Parathyroid adenoma (tissue), 2 donors: ENCODE measurements around the gene KCNIP2.

Experiments
- H2AFZ ChIP-seq: fragments of 300-600 bp; sonication (generic); one replicate; pipeline ENCODE4 v1.7.0; 2017; ENCODE audit warnings: antibody characterized with exemption, mild to moderate bottlenecking
- H3K27ac ChIP-seq: fragments of 300-600 bp; sonication (generic); one replicate; pipeline ENCODE4 v1.7.0; 2017
- H3K27me3 ChIP-seq: fragments of 300-600 bp; sonication (generic); one replicate; pipeline ENCODE4 v1.7.0; 2017; ENCODE audit warnings: low read length; ENCODE audit not compliant: control insufficient read depth, insufficient read depth
- H3K36me3 ChIP-seq: fragments of 300-600 bp; sonication (generic); one replicate; pipeline ENCODE4 v1.7.0; 2017; ENCODE audit warnings: low read length; ENCODE audit not compliant: control insufficient read depth, insufficient read depth
- H3K4me1 ChIP-seq: fragments of 300-600 bp; sonication (generic); one replicate; pipeline ENCODE4 v1.7.0; 2017; ENCODE audit warnings: control low read depth
- H3K4me2 ChIP-seq: fragments of 300-600 bp; sonication (generic); one replicate; pipeline ENCODE4 v1.7.0; 2017; ENCODE audit warnings: low read length
- H3K4me3 ChIP-seq: fragments of 300-600 bp; sonication (generic); one replicate; pipeline ENCODE4 v1.7.0; 2017; ENCODE audit warnings: low read depth, low read length
- H3K79me2 ChIP-seq: fragments of 300-600 bp; sonication (generic); one replicate; pipeline ENCODE4 v1.7.0; 2017; ENCODE audit warnings: control low read depth
- H3K9ac ChIP-seq: fragments of 300-600 bp; sonication (generic); one replicate; pipeline ENCODE4 v1.7.0; 2017; ENCODE audit warnings: mild to moderate bottlenecking
- H3K9me3 ChIP-seq: fragments of 300-600 bp; sonication (generic); one replicate; pipeline ENCODE4 v1.7.0; 2017; ENCODE audit warnings: low read length; ENCODE audit not compliant: control insufficient read depth
- TF ChIP-seq, protein P1 (sequence below): fragments of 300-600 bp; sonication (generic); IDR thresholded peaks from one replicate; pipeline ENCODE4 v1.7.0; 2017; ENCODE audit warnings: antibody characterized with exemption, mild to moderate bottlenecking
- donor health status: primary hyperparathyroidism.

Gene KCNIP2

DNA sequence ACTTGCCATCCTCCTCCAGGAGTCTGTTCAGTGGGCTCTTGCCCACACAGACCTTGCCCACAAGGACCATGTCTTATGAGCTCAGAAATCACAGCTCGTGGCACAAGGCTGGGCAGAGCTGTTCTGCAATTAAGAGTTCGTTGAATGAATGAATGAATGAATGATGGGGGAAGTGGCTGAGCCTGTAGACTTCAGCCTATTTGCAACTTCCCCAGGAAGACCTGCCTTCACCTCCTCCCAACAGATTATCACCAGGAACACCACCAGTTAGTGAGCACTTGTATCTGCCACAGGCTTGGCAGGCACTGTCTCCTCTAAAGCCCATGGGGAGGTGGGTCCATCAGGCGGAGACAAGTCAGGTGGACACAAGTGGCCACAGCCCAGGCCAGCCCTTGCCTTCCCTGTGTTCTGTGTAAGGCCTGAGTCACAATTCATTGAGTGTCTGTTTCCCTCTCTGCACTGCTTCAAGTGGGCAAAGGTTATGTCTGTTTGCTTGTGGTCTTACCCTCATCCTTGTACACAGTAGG, 65.9 kb downstream of the KCNIP2 start:
- Histone ChIP-seq H3K4me2 (no peak overlapping the region), H3K36me3 (no peaks in the 10 kb centered on the region), H2AFZ (no peak overlapping the region), H3K4me3 (no peak overlapping the region), H3K27me3 (peaks cover 3% of the 10 kb centered on the region), H3K79me2 (no peaks in the 10 kb centered on the region), H3K9me3 (no peaks in the 10 kb centered on the region), H3K4me1 (peaks cover 26% of the 10 kb centered on the region), H3K27ac (no peak overlapping the region), H3K9ac (no peak overlapping the region)
- TF ChIP-seq, protein P1, sequence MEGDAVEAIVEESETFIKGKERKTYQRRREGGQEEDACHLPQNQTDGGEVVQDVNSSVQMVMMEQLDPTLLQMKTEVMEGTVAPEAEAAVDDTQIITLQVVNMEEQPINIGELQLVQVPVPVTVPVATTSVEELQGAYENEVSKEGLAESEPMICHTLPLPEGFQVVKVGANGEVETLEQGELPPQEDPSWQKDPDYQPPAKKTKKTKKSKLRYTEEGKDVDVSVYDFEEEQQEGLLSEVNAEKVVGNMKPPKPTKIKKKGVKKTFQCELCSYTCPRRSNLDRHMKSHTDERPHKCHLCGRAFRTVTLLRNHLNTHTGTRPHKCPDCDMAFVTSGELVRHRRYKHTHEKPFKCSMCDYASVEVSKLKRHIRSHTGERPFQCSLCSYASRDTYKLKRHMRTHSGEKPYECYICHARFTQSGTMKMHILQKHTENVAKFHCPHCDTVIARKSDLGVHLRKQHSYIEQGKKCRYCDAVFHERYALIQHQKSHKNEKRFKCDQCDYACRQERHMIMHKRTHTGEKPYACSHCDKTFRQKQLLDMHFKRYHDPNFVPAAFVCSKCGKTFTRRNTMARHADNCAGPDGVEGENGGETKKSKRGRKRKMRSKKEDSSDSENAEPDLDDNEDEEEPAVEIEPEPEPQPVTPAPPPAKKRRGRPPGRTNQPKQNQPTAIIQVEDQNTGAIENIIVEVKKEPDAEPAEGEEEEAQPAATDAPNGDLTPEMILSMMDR, result no peak

DNA sequence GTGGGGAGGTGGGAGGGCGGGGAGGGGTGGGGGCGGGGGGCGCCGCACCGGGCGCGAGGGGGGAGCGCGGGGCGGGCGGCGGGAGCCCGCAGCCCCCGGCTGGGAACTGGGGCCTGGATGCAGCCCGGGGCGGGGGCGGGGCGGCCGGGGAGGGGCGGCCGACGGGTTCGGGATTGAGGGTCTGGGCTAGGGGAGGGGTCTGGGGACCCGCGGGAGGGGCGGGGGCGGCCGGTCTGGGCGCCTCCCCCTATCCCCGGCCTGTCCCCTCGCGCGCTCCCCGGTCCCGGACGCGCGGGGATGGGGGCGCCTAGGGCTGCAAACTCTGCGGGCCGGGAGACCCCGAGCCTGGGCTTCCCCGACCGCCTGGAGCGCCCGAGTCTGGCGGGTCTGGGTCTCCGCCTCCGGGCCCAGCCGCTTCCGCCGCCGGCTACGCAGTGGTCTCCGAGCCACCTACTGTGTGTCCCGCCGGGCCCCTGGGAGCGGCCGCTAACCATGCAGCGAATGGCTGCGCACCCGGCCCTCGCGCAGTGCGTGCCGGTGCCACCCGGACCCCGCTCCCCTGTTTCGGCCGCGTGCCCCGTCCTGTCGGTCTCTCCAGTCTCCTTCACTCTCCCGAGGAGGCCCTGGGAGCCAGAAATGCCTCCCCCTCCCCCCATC, 67.3 kb downstream of the KCNIP2 start:
- Histone ChIP-seq H3K27ac (no peak overlapping the region), H2AFZ (no peak overlapping the region), H3K9ac (no peak overlapping the region), H3K4me2 (no peak overlapping the region), H3K4me3 (no peak overlapping the region), H3K36me3 (no peaks in the 10 kb centered on the region), H3K79me2 (no peaks in the 10 kb centered on the region), H3K9me3 (no peaks in the 10 kb centered on the region), H3K4me1 (peaks cover 21% of the 10 kb centered on the region), H3K27me3 (peaks cover 3% of the 10 kb centered on the region)
- TF ChIP-seq, protein P1, result no peak
